SK-N-SH (cell line): Measurements from ENCODE around the gene SARDH. TPM values are rescaled to one million over a fixed set of nuclear protein-coding genes. Genes with fewer than 3 reads are reported as not detected.

Experiments
- CTCF ChIA-PET: fragments of 300-600, 350-600 bp; formaldehyde crosslinking; extraction: SDS; loops from one replicate; lab custom pipeline; 2021; lab: Yijun Ruan, JAX
- POLR2A ChIA-PET: fragments of 350-600 bp; sonication (Branson Sonifier 250); formaldehyde crosslinking; extraction: SDS; loops from one replicate; lab custom pipeline; 2020; ENCODE audit warnings: antibody characterized with exemption, inconsistent platforms; lab: Yijun Ruan, JAX
- DNase-seq: peaks from one replicate; pipeline ENCODE4 v3.0.0; 2012
- H2AFZ ChIP-seq: fragments of 200-600 bp; sonication (generic); 2 replicates; pipeline ENCODE4 v1.8.1; 2016; ENCODE audit warnings: antibody characterized with exemption, mild to moderate bottlenecking, low read depth
- H3F3A ChIP-seq: fragments of 200-600 bp; sonication (generic); replicated peaks from 2 replicates; pipeline ENCODE3; 2016; ENCODE audit warnings: antibody characterized with exemption, mild to moderate bottlenecking; ENCODE audit not compliant: insufficient read depth
- H3K27ac ChIP-seq, 2 experiments: fragments of 200-500 bp in 1 of 2; fragments of 200-600 bp in 1 of 2; sonication (Bioruptor generic) in 1 of 2; sonication (generic), shearing (Covaris generic) in 1 of 2; 2 replicates each; pipeline versions ENCODE4 v1.5.1 to v1.6.1; 2014 to 2016; ENCODE audit warnings: low read depth in 2 of 2, inconsistent platforms in 1 of 2, low read length in 1 of 2, mild to moderate bottlenecking in 1 of 2, mixed read lengths in 1 of 2
- H3K27me3 ChIP-seq: fragments of 200-600 bp; sonication (generic), shearing (Covaris generic); 2 replicates; pipeline ENCODE4 v1.6.1; 2016; ENCODE audit warnings: mixed run types; ENCODE audit not compliant: insufficient read depth
- H3K36me3 ChIP-seq, 2 experiments: fragments of 200-500 bp in 1 of 2; fragments of 200-600 bp in 1 of 2; sonication (Bioruptor generic) in 1 of 2; sonication (generic) in 1 of 2; replicated peaks in 1 of 2; 2 replicates each; pipeline versions ENCODE3 to v1.5.1; 2014 to 2016; ENCODE audit warnings: low read length in 1 of 2, mild to moderate bottlenecking in 1 of 2; ENCODE audit not compliant: insufficient read depth in 2 of 2, control insufficient read depth in 1 of 2
- H3K4me1 ChIP-seq, 2 experiments: fragments of 200-500 bp in 1 of 2; fragments of 200-600 bp in 1 of 2; sonication (Bioruptor generic) in 1 of 2; sonication (generic), shearing (Covaris generic) in 1 of 2; 2 replicates each; pipeline versions ENCODE4 v1.5.1 to v1.6.1; 2014 to 2016; ENCODE audit warnings: low read depth in 1 of 2, low read length in 1 of 2, mixed run types in 1 of 2; ENCODE audit not compliant: insufficient read depth in 2 of 2, control insufficient read depth in 1 of 2
- H3K4me2 ChIP-seq: fragments of 200-600 bp; sonication (generic), shearing (Covaris generic); 2 replicates; pipeline ENCODE4 v1.6.1; 2017; ENCODE audit warnings: mixed run types
- H3K4me3 ChIP-seq, 2 experiments: fragments of 200-500 bp in 1 of 2; fragments of 200-600 bp in 1 of 2; sonication (Bioruptor generic) in 1 of 2; sonication (generic), shearing (Covaris generic) in 1 of 2; 2 replicates each; pipeline versions ENCODE4 v1.5.1 to v1.8.1; 2014 to 2016; ENCODE audit warnings: low read depth in 2 of 2, inconsistent platforms in 1 of 2, low read length in 1 of 2, mild to moderate bottlenecking in 1 of 2, mixed read lengths in 1 of 2, moderate library complexity in 1 of 2
- H3K79me2 ChIP-seq: fragments of 200-600 bp; sonication (generic); 2 replicates; pipeline ENCODE4 v1.8.1; 2017; ENCODE audit warnings: mild to moderate bottlenecking; ENCODE audit not compliant: insufficient read depth
- H3K9ac ChIP-seq: fragments of 200-600 bp; sonication (generic); 2 replicates; pipeline ENCODE4 v1.6.1; 2017; ENCODE audit warnings: mixed run types
- H3K9me2 ChIP-seq: fragments of 200-600 bp; sonication (generic); 2 replicates; pipeline ENCODE4 v1.6.1; 2017; ENCODE audit warnings: mixed run types
- H3K9me3 ChIP-seq: fragments of 200-600 bp; sonication (generic); 2 replicates; pipeline ENCODE4 v1.6.1; 2017; ENCODE audit warnings: mixed run types, mild to moderate bottlenecking, moderate library complexity
- H4K20me1 ChIP-seq: fragments of 200-600 bp; sonication (generic); 2 replicates; pipeline ENCODE4 v1.6.1; 2017; ENCODE audit warnings: mild to moderate bottlenecking, mixed run types; ENCODE audit not compliant: insufficient read depth
- GABPA ChIP-seq: IDR thresholded peaks from 2 replicates; pipeline ENCODE4 v1.4.0; 2012; ENCODE audit warnings: low read depth, mild to moderate bottlenecking
- MAX ChIP-seq: IDR thresholded peaks from 2 replicates; pipeline ENCODE4 v1.4.0; 2012; ENCODE audit warnings: low read depth
- NRF1 ChIP-seq: IDR thresholded peaks from 2 replicates; pipeline ENCODE4 v1.6.1; 2012; ENCODE audit warnings: low read depth, mild to moderate bottlenecking, low read length
- SIN3A ChIP-seq: IDR thresholded peaks from 2 replicates; pipeline ENCODE4 v1.6.1; 2012; ENCODE audit warnings: low read depth, mild to moderate bottlenecking, low read length, moderate library complexity, borderline replicate concordance
- YY1 ChIP-seq: IDR thresholded peaks from 2 replicates; pipeline ENCODE4 v1.4.0; 2012; ENCODE audit warnings: low read depth, mild to moderate bottlenecking
- WGBS: methylation state at CpG from one replicate; pipeline ENCODE4 v1.1.6; 2017; ENCODE audit warnings: low lambda C conversion rate; 5-methylcytosine and 5-hydroxymethylcytosine counted together
- polyA plus RNA-seq, 3 experiments: library from polyadenylated mRNA; depleted of rRNA; stranded (reverse); fragments of >200 nt; gene quantifications; 2 replicates each; pipeline ENCODE4 v1.2.3, GENCODE V29; 2012
- TF ChIP-seq, protein P1 (sequence below): IDR thresholded peaks from 2 replicates; pipeline ENCODE4 v1.6.1; 2012; ENCODE audit warnings: mild to moderate bottlenecking, low read depth, low read length, moderate library complexity
- TF ChIP-seq, protein P2 (sequence below): IDR thresholded peaks from 2 replicates; pipeline ENCODE4; 2012
- TF ChIP-seq, protein P3 (sequence below): IDR thresholded peaks from 2 replicates; pipeline ENCODE4 v1.4.0; 2012; ENCODE audit warnings: low read depth, borderline replicate concordance

SARDH gene
- polyA plus RNA-seq, 1 of the 3 experiments (the other 2 are of a cell fraction) = 5.9 TPM

DNA sequence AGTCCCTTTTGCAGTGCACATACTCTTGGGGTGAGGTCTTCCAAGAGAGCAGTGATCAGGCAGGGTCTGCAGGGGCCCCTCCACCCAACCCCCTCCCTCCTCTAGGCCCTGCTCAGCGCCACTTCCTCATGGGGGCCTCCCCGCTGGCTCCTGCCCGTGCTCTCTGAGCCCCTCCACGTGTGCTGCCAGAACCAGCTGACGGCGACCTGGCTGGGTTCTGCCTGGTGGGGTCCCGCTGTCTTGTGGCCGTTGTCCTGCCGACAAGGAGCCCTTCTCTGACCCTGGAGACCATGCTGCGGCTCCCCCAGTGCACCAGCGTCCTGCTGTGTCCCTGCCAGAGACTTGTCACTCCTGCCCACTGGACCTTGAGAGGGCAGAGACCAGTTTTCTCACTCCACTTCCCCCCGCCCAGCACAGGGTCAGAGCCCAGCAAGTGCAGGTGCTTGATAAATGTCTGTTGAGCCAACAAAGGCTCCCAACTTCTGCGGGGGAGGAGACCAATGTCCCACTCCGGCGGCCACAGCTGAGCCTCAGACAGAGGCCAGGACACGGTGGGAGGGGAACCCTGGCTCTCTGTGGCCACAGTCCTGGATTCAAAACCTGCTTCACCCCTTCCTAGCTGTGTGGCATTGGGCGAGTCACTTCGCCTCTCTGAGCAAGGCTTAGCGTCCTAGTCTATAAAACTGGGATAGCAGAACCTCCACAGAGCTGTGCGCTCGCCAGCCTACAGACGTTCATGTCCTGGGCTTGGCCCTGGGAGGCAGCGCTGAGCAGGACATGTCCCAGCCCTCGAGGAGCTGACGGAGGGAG lies 24.8 kb downstream of the SARDH start:
- Histone ChIP-seq H3K4me2 (no peak overlapping the region), H3K36me3 (no peaks in the 10 kb centered on the region), H2AFZ (no peak overlapping the region), H3K79me2 (no peaks in the 10 kb centered on the region), H3K4me1 (peaks cover 25 to 33% of the 10 kb centered on the region in 2 experiments; a peak in 3 of 4 replicates), H3K27ac (no peak overlapping the region), H3F3A (peaks cover 18% of the 10 kb centered on the region), H3K27me3 (no peaks in the 10 kb centered on the region), H3K4me3 (no peak overlapping the region), H4K20me1 (no peaks in the 10 kb centered on the region), H3K9me3 (no peaks in the 10 kb centered on the region), H3K9me2 (no peaks in the 10 kb centered on the region), H3K9ac (no peak overlapping the region)
- no peak for TF ChIP-seq GABPA
- no peak for TF ChIP-seq NRF1
- no peak for TF ChIP-seq YY1
- TF ChIP-seq, protein P1, sequence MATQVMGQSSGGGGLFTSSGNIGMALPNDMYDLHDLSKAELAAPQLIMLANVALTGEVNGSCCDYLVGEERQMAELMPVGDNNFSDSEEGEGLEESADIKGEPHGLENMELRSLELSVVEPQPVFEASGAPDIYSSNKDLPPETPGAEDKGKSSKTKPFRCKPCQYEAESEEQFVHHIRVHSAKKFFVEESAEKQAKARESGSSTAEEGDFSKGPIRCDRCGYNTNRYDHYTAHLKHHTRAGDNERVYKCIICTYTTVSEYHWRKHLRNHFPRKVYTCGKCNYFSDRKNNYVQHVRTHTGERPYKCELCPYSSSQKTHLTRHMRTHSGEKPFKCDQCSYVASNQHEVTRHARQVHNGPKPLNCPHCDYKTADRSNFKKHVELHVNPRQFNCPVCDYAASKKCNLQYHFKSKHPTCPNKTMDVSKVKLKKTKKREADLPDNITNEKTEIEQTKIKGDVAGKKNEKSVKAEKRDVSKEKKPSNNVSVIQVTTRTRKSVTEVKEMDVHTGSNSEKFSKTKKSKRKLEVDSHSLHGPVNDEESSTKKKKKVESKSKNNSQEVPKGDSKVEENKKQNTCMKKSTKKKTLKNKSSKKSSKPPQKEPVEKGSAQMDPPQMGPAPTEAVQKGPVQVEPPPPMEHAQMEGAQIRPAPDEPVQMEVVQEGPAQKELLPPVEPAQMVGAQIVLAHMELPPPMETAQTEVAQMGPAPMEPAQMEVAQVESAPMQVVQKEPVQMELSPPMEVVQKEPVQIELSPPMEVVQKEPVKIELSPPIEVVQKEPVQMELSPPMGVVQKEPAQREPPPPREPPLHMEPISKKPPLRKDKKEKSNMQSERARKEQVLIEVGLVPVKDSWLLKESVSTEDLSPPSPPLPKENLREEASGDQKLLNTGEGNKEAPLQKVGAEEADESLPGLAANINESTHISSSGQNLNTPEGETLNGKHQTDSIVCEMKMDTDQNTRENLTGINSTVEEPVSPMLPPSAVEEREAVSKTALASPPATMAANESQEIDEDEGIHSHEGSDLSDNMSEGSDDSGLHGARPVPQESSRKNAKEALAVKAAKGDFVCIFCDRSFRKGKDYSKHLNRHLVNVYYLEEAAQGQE = no peak
- TF ChIP-seq SIN3A = no peak
- TF ChIP-seq, protein P2, sequence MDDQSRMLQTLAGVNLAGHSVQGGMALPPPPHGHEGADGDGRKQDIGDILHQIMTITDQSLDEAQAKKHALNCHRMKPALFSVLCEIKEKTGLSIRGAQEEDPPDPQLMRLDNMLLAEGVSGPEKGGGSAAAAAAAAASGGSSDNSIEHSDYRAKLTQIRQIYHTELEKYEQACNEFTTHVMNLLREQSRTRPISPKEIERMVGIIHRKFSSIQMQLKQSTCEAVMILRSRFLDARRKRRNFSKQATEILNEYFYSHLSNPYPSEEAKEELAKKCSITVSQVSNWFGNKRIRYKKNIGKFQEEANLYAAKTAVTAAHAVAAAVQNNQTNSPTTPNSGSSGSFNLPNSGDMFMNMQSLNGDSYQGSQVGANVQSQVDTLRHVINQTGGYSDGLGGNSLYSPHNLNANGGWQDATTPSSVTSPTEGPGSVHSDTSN = no peak
- ChIA-PET POLR2A (interaction anchor here (1.2 to 1.8 kb wide), 2 partner anchors 47 to 179 kb away, joined by 3 to 6 read pairs; partner anchors contain the start of gene ADAMTSL2), CTCF (interaction anchor here (0.5 to 9.3 kb wide), 8 partner anchors 10 to 109 kb away, joined by 3 to 83 read pairs (median 4); no protein-coding TSS in a partner anchor)
- WGBS = 97% methylated on average over 13 of the region's 25 CpGs
- no peak for DNase-seq

GRCh38 chr9:133712221-133713100 lies 25.7 kb downstream of the SARDH start:
- ChIA-PET CTCF (interaction anchor here (1.4 to 9.3 kb wide), 3 partner anchors 14 to 85 kb away, joined by 3 to 83 read pairs (median 5); no protein-coding TSS in a partner anchor), POLR2A (interaction anchor here (1.2 kb wide), 1 partner anchor 178 kb away, joined by 3 read pairs; the partner anchor contains the start of gene ADAMTSL2)
- peaks cover 18% of the 10 kb centered on the region for H3F3A ChIP-seq
- no peaks in the 10 kb centered on the region for H4K20me1 ChIP-seq
- no peaks in the 10 kb centered on the region for H3K9me2 ChIP-seq
- peaks cover 25 to 33% of the 10 kb centered on the region in 2 experiments; a peak in 3 of 4 replicates for H3K4me1 ChIP-seq
- no peak overlapping the region for H3K4me3 ChIP-seq
- H3K9ac ChIP-seq = peak overlapping the region; percentile 57; the same call in 1 of the 2 replicates
- peak overlapping the region in 1 of 2 experiments; percentile 88; a peak in 2 of 4 replicates for H3K27ac ChIP-seq
- no peaks in the 10 kb centered on the region for H3K79me2 ChIP-seq
- TF ChIP-seq, protein P3, sequence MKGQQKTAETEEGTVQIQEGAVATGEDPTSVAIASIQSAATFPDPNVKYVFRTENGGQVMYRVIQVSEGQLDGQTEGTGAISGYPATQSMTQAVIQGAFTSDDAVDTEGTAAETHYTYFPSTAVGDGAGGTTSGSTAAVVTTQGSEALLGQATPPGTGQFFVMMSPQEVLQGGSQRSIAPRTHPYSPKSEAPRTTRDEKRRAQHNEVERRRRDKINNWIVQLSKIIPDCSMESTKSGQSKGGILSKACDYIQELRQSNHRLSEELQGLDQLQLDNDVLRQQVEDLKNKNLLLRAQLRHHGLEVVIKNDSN = no peak
- TF ChIP-seq MAX = no peak
- TF ChIP-seq, all 33 proteins: peak for 0
- peak overlapping the region; percentile 53; the same call in 1 of the 2 replicates for H3K4me2 ChIP-seq
- WGBS = 83% methylated on average over 14 of the region's 22 CpGs
- no peak for DNase-seq
- no peaks in the 10 kb centered on the region for H3K36me3 ChIP-seq
- H3K27me3 ChIP-seq = no peaks in the 10 kb centered on the region
- no peak overlapping the region for H2AFZ ChIP-seq
- H3K9me3 ChIP-seq = no peaks in the 10 kb centered on the region
